Ovary (tissue), 3 donors: ENCODE data around the gene DNLZ.

Source experiments
- POLR2A ChIP-seq: fragments of 450-650 bp; IDR thresholded peaks from one replicate; pipeline ENCODE4 v1.6.1; 2017; ENCODE audit warnings: antibody characterized with exemption, mild to moderate bottlenecking, moderate library complexity
- TF ChIP-seq, protein P1 (sequence below), 3 donors: fragments of 450-650 bp in 2 of 3; fragments of 200-600 bp in 1 of 3; IDR thresholded peaks; one replicate each; pipeline versions ENCODE4 v1.5.1 to v1.8.0; 2016 to 2022; ENCODE audit warnings: antibody characterized with exemption in 3 of 3, mild to moderate bottlenecking in 1 of 3
- donor health status: DM: no; HTN: no; CAD: no.

GRCh38 chr9:136316271-136316751, 47.2 kb downstream of the DNLZ start:
- no peak for TF ChIP-seq POLR2A
- TF ChIP-seq, protein P1, sequence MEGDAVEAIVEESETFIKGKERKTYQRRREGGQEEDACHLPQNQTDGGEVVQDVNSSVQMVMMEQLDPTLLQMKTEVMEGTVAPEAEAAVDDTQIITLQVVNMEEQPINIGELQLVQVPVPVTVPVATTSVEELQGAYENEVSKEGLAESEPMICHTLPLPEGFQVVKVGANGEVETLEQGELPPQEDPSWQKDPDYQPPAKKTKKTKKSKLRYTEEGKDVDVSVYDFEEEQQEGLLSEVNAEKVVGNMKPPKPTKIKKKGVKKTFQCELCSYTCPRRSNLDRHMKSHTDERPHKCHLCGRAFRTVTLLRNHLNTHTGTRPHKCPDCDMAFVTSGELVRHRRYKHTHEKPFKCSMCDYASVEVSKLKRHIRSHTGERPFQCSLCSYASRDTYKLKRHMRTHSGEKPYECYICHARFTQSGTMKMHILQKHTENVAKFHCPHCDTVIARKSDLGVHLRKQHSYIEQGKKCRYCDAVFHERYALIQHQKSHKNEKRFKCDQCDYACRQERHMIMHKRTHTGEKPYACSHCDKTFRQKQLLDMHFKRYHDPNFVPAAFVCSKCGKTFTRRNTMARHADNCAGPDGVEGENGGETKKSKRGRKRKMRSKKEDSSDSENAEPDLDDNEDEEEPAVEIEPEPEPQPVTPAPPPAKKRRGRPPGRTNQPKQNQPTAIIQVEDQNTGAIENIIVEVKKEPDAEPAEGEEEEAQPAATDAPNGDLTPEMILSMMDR (IDR thresholded peaks at IDR 0.05) = no peak
